Smooth muscle cell of the pulmonary artery (primary cell): ENCODE results near the gene REG3G. TPM values are rescaled to one million over a fixed set of nuclear protein-coding genes. Genes with fewer than 3 reads are reported as not detected.

Experiments used
- total RNA-seq: library from RNA; depleted of rRNA; stranded (reverse); fragments of >200 nt; gene quantifications from 2 replicates; pipeline ENCODE4 v1.2.3, GENCODE V29; 2014

Gene REG3G
- total RNA-seq = not detected in 2 replicates

GRCh38 chr2:79025421-79025820 lies at the start of gene REG3G:
TSS of gene REG3G (plus strand) at chr2:79025702. CDS start at chr2:79026094, 392 bp downstream.

Other genes with a start within 250 kb of the REG3G start
- not detected in 2 replicates for gene REG1B, start 62.3 kb downstream of the REG3G start, total RNA-seq
- not detected in 2 replicates for gene REG1A, start 94.8 kb downstream of the REG3G start, total RNA-seq
- not detected in 2 replicates for gene REG3A, start 134.1 kb downstream of the REG3G start, total RNA-seq